ENCODE results near the gene TRIM2.

TRIM2 gene

GRCh38 chr4:153372967-153373562, 168.8 kb downstream of the TRIM2 start:
- no peak for DNase-seq
- no peak overlapping the region for H2AK5ac ChIP-seq (ENCODE audit: low read length)
- H3K27ac ChIP-seq (ENCODE audit: low read depth, low read length), result no peak overlapping the region
- no peak overlapping the region for H4K8ac ChIP-seq (ENCODE audit: low read depth, low read length)
- H3K9me3 ChIP-seq (ENCODE audit: insufficient read depth, low read depth, low read length), result no peaks in the 10 kb centered on the region
- WGBS (ENCODE audit: extremely low coverage, insufficient coverage, insufficient read length), result no CpG with 5 or more reads among the region's 1 CpG
- H4K91ac ChIP-seq (ENCODE audit: low read depth, low read length), result no peak overlapping the region
- peaks cover 2 to 4% of the 10 kb centered on the region in 2 experiments for H3K36me3 ChIP-seq (ENCODE audit: control insufficient read depth in 1 of 2, insufficient read depth in 2 of 2, low read length in 2 of 2)
- H3K79me2 ChIP-seq (ENCODE audit: control insufficient read depth, insufficient read depth, low read length, poor library complexity), result no peaks in the 10 kb centered on the region
- H4K12ac ChIP-seq (ENCODE audit: low read depth, low read length), result no peak overlapping the region
- H3K9ac ChIP-seq (ENCODE audit: low read length), result no peak overlapping the region
- no peaks in the 10 kb centered on the region for H3K4me1 ChIP-seq (ENCODE audit: control insufficient read depth in 1 of 2, insufficient read depth in 2 of 2, low read length in 2 of 2)
- H3K4me3 ChIP-seq (ENCODE audit: low read depth, low read length), result no peak overlapping the region
- H3K79me1 ChIP-seq (ENCODE audit: low read length), result no peaks in the 10 kb centered on the region
- no peak overlapping the region for H3K14ac ChIP-seq (ENCODE audit: low read length)
- H2BK5ac ChIP-seq (ENCODE audit: low read depth, low read length, poor library complexity), result no peak overlapping the region
- H3K4me2 ChIP-seq (ENCODE audit: low read length), result no peak overlapping the region
- H3K18ac ChIP-seq (ENCODE audit: low read length), result no peak overlapping the region
- no peak overlapping the region for H3K23ac ChIP-seq (ENCODE audit: low read length)
- H3K27me3 ChIP-seq (ENCODE audit: insufficient read depth, low read length), result no peaks in the 10 kb centered on the region
- H3K4ac ChIP-seq (ENCODE audit: low read depth, low read length), result no peak overlapping the region
- H2BK120ac ChIP-seq (ENCODE audit: insufficient read depth, low read length, poor library complexity), result no peak overlapping the region
- H2AFZ ChIP-seq (ENCODE audit: insufficient read depth, low read length, poor library complexity), result no peak overlapping the region
- no peak overlapping the region for H2BK12ac ChIP-seq (ENCODE audit: low read length)

- H3K14ac ChIP-seq (ENCODE audit: low read length), result no peak overlapping the region
- no peak overlapping the region for H3K9ac ChIP-seq (ENCODE audit: low read length)
- H3K9me3 ChIP-seq (ENCODE audit: insufficient read depth, low read depth, low read length), result no peaks in the 10 kb centered on the region
- no peak overlapping the region for H4K91ac ChIP-seq (ENCODE audit: low read depth, low read length)
- no peak for DNase-seq
- H4K12ac ChIP-seq (ENCODE audit: low read depth, low read length), result no peak overlapping the region
- peaks cover 2 to 4% of the 10 kb centered on the region in 2 experiments for H3K36me3 ChIP-seq (ENCODE audit: control insufficient read depth in 1 of 2, insufficient read depth in 2 of 2, low read length in 2 of 2)
- no peak overlapping the region for H2BK12ac ChIP-seq (ENCODE audit: low read length)
- no peak overlapping the region for H2AK5ac ChIP-seq (ENCODE audit: low read length)
- no peak overlapping the region for H2BK120ac ChIP-seq (ENCODE audit: insufficient read depth, low read length, poor library complexity)
- no peaks in the 10 kb centered on the region for H3K27me3 ChIP-seq (ENCODE audit: insufficient read depth, low read length)
- H3K4me1 ChIP-seq (ENCODE audit: control insufficient read depth in 1 of 2, insufficient read depth in 2 of 2, low read length in 2 of 2), result no peaks in the 10 kb centered on the region
- H2BK5ac ChIP-seq (ENCODE audit: low read depth, low read length, poor library complexity), result no peak overlapping the region
- no peak overlapping the region for H3K4ac ChIP-seq (ENCODE audit: low read depth, low read length)
- H3K23ac ChIP-seq (ENCODE audit: low read length), result no peak overlapping the region
- H3K4me3 ChIP-seq (ENCODE audit: low read depth, low read length), result no peak overlapping the region
- H3K27ac ChIP-seq (ENCODE audit: low read depth, low read length), result no peak overlapping the region
- no CpG with 5 or more reads among the region's 2 CpGs for WGBS (ENCODE audit: extremely low coverage, insufficient coverage, insufficient read length)
- H3K79me2 ChIP-seq (ENCODE audit: control insufficient read depth, insufficient read depth, low read length, poor library complexity), result no peaks in the 10 kb centered on the region
- H2AFZ ChIP-seq (ENCODE audit: insufficient read depth, low read length, poor library complexity), result no peak overlapping the region
- H4K8ac ChIP-seq (ENCODE audit: low read depth, low read length), result no peak overlapping the region
- no peak overlapping the region for H3K4me2 ChIP-seq (ENCODE audit: low read length)
- no peak overlapping the region for H3K18ac ChIP-seq (ENCODE audit: low read length)
- H3K79me1 ChIP-seq (ENCODE audit: low read length), result no peaks in the 10 kb centered on the region
These were observed 170.2 kb downstream of the TRIM2 start for GRCh38 chr4:153374442-153374841.

- no peak overlapping the region for H3K23ac ChIP-seq (ENCODE audit: low read length)
- no peak overlapping the region for H4K12ac ChIP-seq (ENCODE audit: low read depth, low read length)
- no peak for DNase-seq
- no peak overlapping the region for H3K27ac ChIP-seq (ENCODE audit: low read depth, low read length)
- no peak overlapping the region for H2AFZ ChIP-seq (ENCODE audit: insufficient read depth, low read length, poor library complexity)
- no peaks in the 10 kb centered on the region for H3K4me1 ChIP-seq (ENCODE audit: control insufficient read depth in 1 of 2, insufficient read depth in 2 of 2, low read length in 2 of 2)
- no peak overlapping the region for H3K18ac ChIP-seq (ENCODE audit: low read length)
- WGBS (ENCODE audit: extremely low coverage, insufficient coverage, insufficient read length), result no CpG with 5 or more reads among the region's 1 CpG
- no peak overlapping the region for H3K9ac ChIP-seq (ENCODE audit: low read length)
- no peak overlapping the region for H4K91ac ChIP-seq (ENCODE audit: low read depth, low read length)
- no peaks in the 10 kb centered on the region for H3K79me1 ChIP-seq (ENCODE audit: low read length)
- H2BK120ac ChIP-seq (ENCODE audit: insufficient read depth, low read length, poor library complexity), result no peak overlapping the region
- no peak overlapping the region for H4K8ac ChIP-seq (ENCODE audit: low read depth, low read length)
- H2BK12ac ChIP-seq (ENCODE audit: low read length), result no peak overlapping the region
- H3K9me3 ChIP-seq (ENCODE audit: insufficient read depth, low read depth, low read length), result no peaks in the 10 kb centered on the region
- peaks cover 0 to 2% of the 10 kb centered on the region in 2 experiments for H3K36me3 ChIP-seq (ENCODE audit: control insufficient read depth in 1 of 2, insufficient read depth in 2 of 2, low read length in 2 of 2)
- H3K4ac ChIP-seq (ENCODE audit: low read depth, low read length), result no peak overlapping the region
- no peaks in the 10 kb centered on the region for H3K79me2 ChIP-seq (ENCODE audit: control insufficient read depth, insufficient read depth, low read length, poor library complexity)
- no peak overlapping the region for H3K4me3 ChIP-seq (ENCODE audit: low read depth, low read length)
- H3K27me3 ChIP-seq (ENCODE audit: insufficient read depth, low read length), result no peaks in the 10 kb centered on the region
- no peak overlapping the region for H3K14ac ChIP-seq (ENCODE audit: low read length)
- H2AK5ac ChIP-seq (ENCODE audit: low read length), result no peak overlapping the region
- H3K4me2 ChIP-seq (ENCODE audit: low read length), result no peak overlapping the region
- H2BK5ac ChIP-seq (ENCODE audit: low read depth, low read length, poor library complexity), result no peak overlapping the region
These were observed 171.1 kb downstream of the TRIM2 start for GRCh38 chr4:153375303-153375702.

- Histone ChIP-seq H2AK5ac (ENCODE audit: low read length) (no peak overlapping the region), H3K9me3 (ENCODE audit: insufficient read depth, low read depth, low read length) (no peaks in the 10 kb centered on the region), H3K14ac (ENCODE audit: low read length) (no peak overlapping the region), H3K79me1 (ENCODE audit: low read length) (no peaks in the 10 kb centered on the region), H3K4me3 (ENCODE audit: low read depth, low read length) (no peak overlapping the region), H3K9ac (ENCODE audit: low read length) (no peak overlapping the region), H4K12ac (ENCODE audit: low read depth, low read length) (no peak overlapping the region), H3K4ac (ENCODE audit: low read depth, low read length) (no peak overlapping the region), H3K4me1 (ENCODE audit: control insufficient read depth in 1 of 2, insufficient read depth in 2 of 2, low read length in 2 of 2) (no peaks in the 10 kb centered on the region), H3K36me3 (ENCODE audit: control insufficient read depth in 1 of 2, insufficient read depth in 2 of 2, low read length in 2 of 2) (peaks cover 0 to 2% of the 10 kb centered on the region in 2 experiments), H4K91ac (ENCODE audit: low read depth, low read length) (no peak overlapping the region), H3K27me3 (ENCODE audit: insufficient read depth, low read length) (no peaks in the 10 kb centered on the region), H3K79me2 (ENCODE audit: control insufficient read depth, insufficient read depth, low read length, poor library complexity) (no peaks in the 10 kb centered on the region), H4K8ac (ENCODE audit: low read depth, low read length) (no peak overlapping the region), H3K4me2 (ENCODE audit: low read length) (no peak overlapping the region), H2BK5ac (ENCODE audit: low read depth, low read length, poor library complexity) (no peak overlapping the region), H3K23ac (ENCODE audit: low read length) (no peak overlapping the region), H3K27ac (ENCODE audit: low read depth, low read length) (no peak overlapping the region), H2AFZ (ENCODE audit: insufficient read depth, low read length, poor library complexity) (no peak overlapping the region), H2BK12ac (ENCODE audit: low read length) (no peak overlapping the region), H2BK120ac (ENCODE audit: insufficient read depth, low read length, poor library complexity) (no peak overlapping the region), H3K18ac (ENCODE audit: low read length) (no peak overlapping the region)
- no peak for DNase-seq
- WGBS (ENCODE audit: extremely low coverage, insufficient coverage, insufficient read length), result no CpG with 5 or more reads among the region's 4 CpGs
These were observed 178.9 kb downstream of the TRIM2 start for GRCh38 chr4:153383131-153383530.

Data from trophoblast cell (in vitro differentiated cells and primary cell).